Caco-2 (cell line): Measurements from ENCODE around the gene ETHE1. TPM values are rescaled to one million over a fixed set of nuclear protein-coding genes. Genes with fewer than 3 reads are reported as not detected.

Experiments used
- BruUV-seq: library from RNA; stranded (reverse); fragments of 400-500 nt; replicated peaks from 2 replicates; lab custom pipeline; 2021; lab: Mats Ljungman, UMichigan
- CTCF ChIA-PET: fragments of 300-600 bp; sonication (Branson Sonifier 250); formaldehyde crosslinking; loops from one replicate; lab custom pipeline; 2022; ENCODE audit warnings: antibody characterized with exemption; lab: Charles Lee
- POLR2A ChIA-PET: fragments of 300-600 bp; sonication (Branson Sonifier 250); formaldehyde crosslinking; loops from one replicate; lab custom pipeline; 2022; ENCODE audit warnings: antibody characterized with exemption; lab: Charles Lee
- DNase-seq, 2 experiments: peaks; one replicate each; pipeline versions ENCODE4 v3.0.0 to v3.0.0-alpha.2; 2020 to 2022
- H3K27me3 ChIP-seq: replicated peaks from 2 replicates; pipeline ENCODE4 v1.6.0; 2011; ENCODE audit warnings: low read length; ENCODE audit not compliant: control insufficient read depth, insufficient read depth
- H3K36me3 ChIP-seq: 2 replicates; pipeline ENCODE4 v1.5.1; 2011; ENCODE audit warnings: low read length; ENCODE audit not compliant: control insufficient read depth, insufficient read depth
- H3K4me1 ChIP-seq: fragments of 250-450 bp; sonication (Bioruptor Pico); 2 replicates; pipeline ENCODE4 v1.5.1; 2020; ENCODE audit warnings: mild to moderate bottlenecking
- H3K4me3 ChIP-seq: 2 replicates; pipeline ENCODE4 v1.5.1; 2011; ENCODE audit warnings: low read depth, mild to moderate bottlenecking, control low read depth, low read length
- H3K9me3 ChIP-seq: fragments of 250-450 bp; sonication (Bioruptor Pico); 2 replicates; pipeline ENCODE4 v1.5.1; 2020; ENCODE audit warnings: mild to moderate bottlenecking, moderate library complexity
- H3K27ac Mint-ChIP-seq: one replicate; pipeline ENCODE4 v1.8.0; 2022; ENCODE audit warnings: mixed read lengths; ENCODE audit not compliant: unreplicated experiment
- H3K27me3 Mint-ChIP-seq: one replicate; pipeline ENCODE4 v1.8.0; 2022; ENCODE audit warnings: mixed read lengths; ENCODE audit not compliant: insufficient read depth, unreplicated experiment
- H3K36me3 Mint-ChIP-seq: one replicate; pipeline ENCODE4 v1.8.0; 2022; ENCODE audit warnings: mild to moderate bottlenecking, mixed read lengths; ENCODE audit not compliant: insufficient read depth, unreplicated experiment
- H3K4me1 Mint-ChIP-seq: one replicate; pipeline ENCODE4 v1.8.0; 2022; ENCODE audit warnings: low read depth, mixed read lengths; ENCODE audit not compliant: unreplicated experiment
- H3K4me3 Mint-ChIP-seq: one replicate; pipeline ENCODE4 v1.8.0; 2022; ENCODE audit warnings: mild to moderate bottlenecking, moderate library complexity, mixed read lengths; ENCODE audit not compliant: unreplicated experiment
- H3K9me3 Mint-ChIP-seq: one replicate; pipeline ENCODE4 v1.8.0; 2022; ENCODE audit warnings: mixed read lengths; ENCODE audit not compliant: unreplicated experiment
- intact Hi-C: fragments of 100-400 bp; cut with micrococcal nuclease; formaldehyde crosslinking; loops from one replicate; pipeline ENCODE4 v1.10.0; 2022; ENCODE audit not compliant: unreplicated experiment
- total RNA-seq: library from RNA; stranded (reverse); gene quantifications from 2 replicates; pipeline ENCODE4 v1.2.3, GENCODE V29; 2022
- TF ChIP-seq, protein P1 (sequence below), 2 experiments: fragments of 200-600 bp in 1 of 2; IDR thresholded peaks; 1 replicate in 1 of 2; 2 replicates in 1 of 2; pipeline versions ENCODE4 v1.5.1 to v1.8.0; 2011 to 2022; ENCODE audit warnings: antibody characterized with exemption in 1 of 2, control low read depth in 1 of 2, inconsistent platforms in 1 of 2, low read depth in 1 of 2, low read length in 1 of 2, mild to moderate bottlenecking in 1 of 2, moderate library complexity in 1 of 2; ENCODE audit not compliant: insufficient read depth in 1 of 2, severe bottlenecking in 1 of 2, unreplicated experiment in 1 of 2

ETHE1 gene
- total RNA-seq, 1 experiment from 2014 or later: 39.6 TPM

DNA sequence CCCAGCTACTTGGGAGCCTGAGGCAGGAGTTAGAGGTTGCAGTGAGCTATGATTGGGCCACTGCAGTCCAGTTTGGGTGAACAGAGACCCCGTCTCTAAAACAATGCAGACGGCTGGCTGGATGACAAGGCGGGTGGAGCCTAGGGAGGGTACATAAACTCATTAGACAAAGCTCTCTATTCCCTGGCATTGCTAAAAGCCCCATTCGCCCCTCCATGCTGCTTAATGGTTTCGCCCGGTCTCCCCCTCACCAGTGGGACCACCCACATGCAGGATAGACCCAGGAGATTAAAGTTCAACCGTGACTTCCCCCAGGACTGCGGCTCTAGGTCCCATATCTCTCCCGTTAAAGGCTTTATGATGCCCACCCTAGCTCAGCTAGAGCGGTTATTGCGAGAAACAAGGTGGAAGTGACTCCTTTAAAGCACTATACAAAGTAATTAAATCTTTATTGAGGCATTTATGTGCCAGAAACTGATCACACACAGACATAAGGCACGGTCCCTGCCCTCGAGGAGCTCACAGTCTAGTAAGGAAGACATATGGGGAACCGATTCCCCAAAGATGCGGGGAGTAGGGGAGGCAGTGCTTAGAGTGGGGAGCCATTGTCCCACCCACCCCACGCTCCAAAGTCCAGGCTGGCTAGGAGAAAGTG is 66.5 kb downstream of the ETHE1 start:
- peaks cover 9% of the 10 kb centered on the region; the same call in 1 of the 2 replicates for H3K4me1 ChIP-seq
- Mint-ChIP-seq H3K36me3 (peaks cover 20% of the 10 kb centered on the region), H3K4me1 (peaks cover 7% of the 10 kb centered on the region), H3K4me3 (no peak overlapping the region), H3K27me3 (no peaks in the 10 kb centered on the region), H3K9me3 (no peaks in the 10 kb centered on the region), H3K27ac (no peak overlapping the region)
- intact Hi-C loops: loop anchor here (5.0 to 10.0 kb wide), 2 partner anchors 67 to 134 kb away; partner anchors contain the start of genes ETHE1, IRGQ and ZNF576
- POLR2A ChIA-PET: no interaction called here
- no peak overlapping the region for H3K4me3 ChIP-seq
- TF ChIP-seq, protein P1, sequence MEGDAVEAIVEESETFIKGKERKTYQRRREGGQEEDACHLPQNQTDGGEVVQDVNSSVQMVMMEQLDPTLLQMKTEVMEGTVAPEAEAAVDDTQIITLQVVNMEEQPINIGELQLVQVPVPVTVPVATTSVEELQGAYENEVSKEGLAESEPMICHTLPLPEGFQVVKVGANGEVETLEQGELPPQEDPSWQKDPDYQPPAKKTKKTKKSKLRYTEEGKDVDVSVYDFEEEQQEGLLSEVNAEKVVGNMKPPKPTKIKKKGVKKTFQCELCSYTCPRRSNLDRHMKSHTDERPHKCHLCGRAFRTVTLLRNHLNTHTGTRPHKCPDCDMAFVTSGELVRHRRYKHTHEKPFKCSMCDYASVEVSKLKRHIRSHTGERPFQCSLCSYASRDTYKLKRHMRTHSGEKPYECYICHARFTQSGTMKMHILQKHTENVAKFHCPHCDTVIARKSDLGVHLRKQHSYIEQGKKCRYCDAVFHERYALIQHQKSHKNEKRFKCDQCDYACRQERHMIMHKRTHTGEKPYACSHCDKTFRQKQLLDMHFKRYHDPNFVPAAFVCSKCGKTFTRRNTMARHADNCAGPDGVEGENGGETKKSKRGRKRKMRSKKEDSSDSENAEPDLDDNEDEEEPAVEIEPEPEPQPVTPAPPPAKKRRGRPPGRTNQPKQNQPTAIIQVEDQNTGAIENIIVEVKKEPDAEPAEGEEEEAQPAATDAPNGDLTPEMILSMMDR (IDR thresholded peaks at IDR 0.05; ENCODE audit: insufficient read depth in 1 of 2, low read depth in 1 of 2, low read length in 1 of 2, severe bottlenecking in 1 of 2, unreplicated experiment in 1 of 2): no peak
- no peaks in the 10 kb centered on the region for H3K9me3 ChIP-seq
- DNase-seq: no peak
- CTCF ChIA-PET: interaction anchor here (0.6 to 0.7 kb wide), 2 partner anchors 15 to 65 kb away, joined by 3 to 4 read pairs; no protein-coding TSS in a partner anchor
- no TSS peak for BruUV-seq
- H3K27me3 ChIP-seq: no peaks in the 10 kb centered on the region
- no peaks in the 10 kb centered on the region; the same call in none of the 2 replicates for H3K36me3 ChIP-seq

DNA sequence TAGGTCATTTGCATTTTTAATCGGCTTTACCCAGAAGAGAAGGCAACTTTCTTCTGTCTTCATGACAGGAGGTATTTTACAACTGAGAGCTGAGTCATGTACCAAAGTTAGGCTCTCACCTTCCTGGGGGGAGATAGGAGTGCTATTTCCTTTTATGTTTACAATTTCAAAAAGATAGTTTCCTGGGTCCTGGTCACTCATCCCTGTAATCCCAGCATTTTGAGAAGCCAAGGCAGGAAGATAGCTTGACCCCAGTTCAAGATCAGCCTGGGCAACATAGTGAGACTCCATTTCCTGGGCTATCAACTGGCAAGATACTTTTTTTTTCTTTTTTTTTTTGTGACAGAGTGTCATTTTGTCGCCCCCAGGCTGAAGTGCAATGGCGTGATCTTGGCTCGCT is 69.2 kb downstream of the ETHE1 start:
- H3K36me3 Mint-ChIP-seq: peaks cover 5% of the 10 kb centered on the region
- peaks cover 12% of the 10 kb centered on the region for H3K4me1 Mint-ChIP-seq
- Histone ChIP-seq H3K4me3 (no peak overlapping the region), H3K36me3 (no peaks in the 10 kb centered on the region; the same call in none of the 2 replicates), H3K4me1 (peaks cover 10% of the 10 kb centered on the region; the same call in 1 of the 2 replicates), H3K9me3 (no peaks in the 10 kb centered on the region), H3K27me3 (no peaks in the 10 kb centered on the region)
- intact Hi-C loops: no loop called here
- TF ChIP-seq, protein P1 (IDR thresholded peaks at IDR 0.05; ENCODE audit: insufficient read depth in 1 of 2, low read depth in 1 of 2, low read length in 1 of 2, severe bottlenecking in 1 of 2, unreplicated experiment in 1 of 2): no peak
- ChIA-PET CTCF (interaction anchor here (1.2 kb wide), 1 partner anchor 11 kb away, joined by 4 read pairs; no protein-coding TSS in a partner anchor), POLR2A (no interaction called here)
- DNase-seq: no peak
- H3K27me3 Mint-ChIP-seq: no peaks in the 10 kb centered on the region
- no peak overlapping the region for H3K27ac Mint-ChIP-seq
- H3K9me3 Mint-ChIP-seq: no peaks in the 10 kb centered on the region
- no peak overlapping the region for H3K4me3 Mint-ChIP-seq
- BruUV-seq: no TSS peak

Other genes with a start within 250 kb of the ETHE1 start
- 0.14 TPM in 1 of 2 replicates, not detected in the other for gene CD177, start 173.5 kb downstream of the ETHE1 start, total RNA-seq
- gene TEX101, start 112.3 kb downstream of the ETHE1 start, total RNA-seq: not detected in 2 replicates
- gene LYPD3, start 61.6 kb downstream of the ETHE1 start, total RNA-seq: 1.3 and 2.2 TPM in 2 replicates
- gene PHLDB3, start 22.5 kb downstream of the ETHE1 start, total RNA-seq: 33.1 and 35.7 TPM in 2 replicates
- gene ZNF575, start 6.0 kb upstream of the ETHE1 start, total RNA-seq: 1.00 and 1.2 TPM in 2 replicates
- 40.7 and 44.5 TPM in 2 replicates for gene XRCC1, start 48.3 kb upstream of the ETHE1 start, total RNA-seq
- gene PINLYP, start 48.6 kb upstream of the ETHE1 start, total RNA-seq: 0.30 TPM in 1 of 2 replicates, not detected in the other
- gene IRGQ, start 68.9 kb upstream of the ETHE1 start, total RNA-seq: 27.7 and 30.1 TPM in 2 replicates
- gene ZNF576, start 69.4 kb upstream of the ETHE1 start, total RNA-seq: 13.2 and 16.9 TPM in 2 replicates
- gene SRRM5, start 84.9 kb upstream of the ETHE1 start, total RNA-seq: 0.81 and 1.0 TPM in 2 replicates
- gene ZNF428, start 92.4 kb upstream of the ETHE1 start, total RNA-seq: 38.9 and 39.5 TPM in 2 replicates
- gene CADM4, start 112.6 kb upstream of the ETHE1 start, total RNA-seq: 10.4 and 13.2 TPM in 2 replicates
- 2.2 and 3.1 TPM in 2 replicates for gene PLAUR, start 143.0 kb upstream of the ETHE1 start, total RNA-seq
- gene IRGC, start 188.9 kb upstream of the ETHE1 start, total RNA-seq: not detected in 2 replicates
- gene SMG9, start 227.8 kb upstream of the ETHE1 start, total RNA-seq: 87.6 and 98.8 TPM in 2 replicates